ENCODE measurements around the gene IRF6.

The IRF6 gene

DNA sequence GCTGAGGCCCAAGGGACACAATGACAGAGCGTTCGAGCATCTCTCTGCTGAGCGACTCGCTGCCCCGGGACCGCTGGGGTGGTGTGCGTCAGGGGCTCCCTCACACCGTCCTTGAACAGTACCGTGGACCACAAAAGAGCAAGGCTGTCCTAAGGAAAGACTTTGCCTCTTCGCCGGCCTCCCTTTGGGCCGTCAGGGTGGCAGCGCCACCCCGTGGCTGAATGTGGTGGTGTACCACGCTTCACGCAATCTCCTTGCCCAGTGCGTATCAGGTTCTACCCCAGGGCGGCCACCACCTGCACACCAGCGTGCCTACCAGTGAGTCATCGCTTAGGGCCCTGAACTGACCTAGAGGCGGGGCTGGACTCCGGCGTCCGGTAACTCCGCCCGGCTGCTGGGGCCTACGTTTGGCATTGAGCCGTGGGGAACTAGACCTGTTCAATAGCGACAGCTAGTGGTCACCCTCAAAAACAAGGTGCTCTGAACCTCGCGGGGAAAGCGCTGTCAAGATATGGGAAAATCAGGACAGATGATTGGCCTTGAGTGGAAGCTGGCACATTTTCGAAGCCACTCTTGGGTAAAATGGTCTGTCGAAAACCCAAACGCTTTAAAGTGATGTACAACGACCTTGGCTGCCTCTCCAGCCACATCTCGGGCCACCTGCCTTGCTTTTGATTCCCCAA, 58.2 kb downstream of the IRF6 start:
- no peak overlapping the region for H3K4me3 ChIP-seq (ENCODE audit: low read depth, low read length)
- TF ChIP-seq, protein P1, sequence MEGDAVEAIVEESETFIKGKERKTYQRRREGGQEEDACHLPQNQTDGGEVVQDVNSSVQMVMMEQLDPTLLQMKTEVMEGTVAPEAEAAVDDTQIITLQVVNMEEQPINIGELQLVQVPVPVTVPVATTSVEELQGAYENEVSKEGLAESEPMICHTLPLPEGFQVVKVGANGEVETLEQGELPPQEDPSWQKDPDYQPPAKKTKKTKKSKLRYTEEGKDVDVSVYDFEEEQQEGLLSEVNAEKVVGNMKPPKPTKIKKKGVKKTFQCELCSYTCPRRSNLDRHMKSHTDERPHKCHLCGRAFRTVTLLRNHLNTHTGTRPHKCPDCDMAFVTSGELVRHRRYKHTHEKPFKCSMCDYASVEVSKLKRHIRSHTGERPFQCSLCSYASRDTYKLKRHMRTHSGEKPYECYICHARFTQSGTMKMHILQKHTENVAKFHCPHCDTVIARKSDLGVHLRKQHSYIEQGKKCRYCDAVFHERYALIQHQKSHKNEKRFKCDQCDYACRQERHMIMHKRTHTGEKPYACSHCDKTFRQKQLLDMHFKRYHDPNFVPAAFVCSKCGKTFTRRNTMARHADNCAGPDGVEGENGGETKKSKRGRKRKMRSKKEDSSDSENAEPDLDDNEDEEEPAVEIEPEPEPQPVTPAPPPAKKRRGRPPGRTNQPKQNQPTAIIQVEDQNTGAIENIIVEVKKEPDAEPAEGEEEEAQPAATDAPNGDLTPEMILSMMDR (IDR thresholded peaks at IDR 0.05; ENCODE audit: insufficient read depth, low read depth, low read length, missing control alignments) = peak; percentile 83
- DNase-seq (ENCODE audit: low read depth) = peak; percentile 96

DNA sequence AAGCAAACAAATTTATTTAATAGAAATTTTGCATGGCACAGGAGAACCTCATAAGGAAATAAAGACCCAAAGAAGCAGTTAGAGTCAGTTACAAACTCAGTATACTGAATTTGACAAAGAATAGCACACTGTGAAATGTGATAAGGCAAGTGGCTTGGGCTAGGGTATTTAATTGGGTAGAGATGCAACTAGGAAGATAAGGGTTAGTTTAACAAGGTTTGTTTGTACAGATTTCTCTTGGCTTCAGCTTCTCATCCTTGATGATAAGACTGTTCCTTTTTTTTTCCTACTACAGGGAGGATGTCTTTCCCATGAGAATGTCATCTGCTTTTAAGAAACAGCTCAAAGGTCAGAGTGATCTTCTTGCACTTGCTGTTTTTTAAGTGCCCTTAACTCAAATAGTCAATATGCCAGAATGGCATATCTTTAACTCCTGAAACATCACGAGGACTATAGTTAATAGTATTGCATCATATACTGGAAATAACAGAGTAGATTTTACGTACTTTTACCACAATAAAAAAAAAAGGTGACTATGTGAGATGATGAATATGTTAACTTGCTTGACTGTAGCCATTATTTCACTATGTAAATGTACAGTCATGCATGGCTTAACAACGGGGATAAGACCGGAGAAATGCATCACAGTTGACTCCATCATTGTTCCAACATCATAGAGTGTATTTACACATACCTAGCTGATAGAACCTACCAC, 59.3 kb downstream of the IRF6 start:
- TF ChIP-seq, protein P1 (IDR thresholded peaks at IDR 0.05; ENCODE audit: insufficient read depth, low read depth, low read length, missing control alignments) = no peak
- DNase-seq (ENCODE audit: low read depth) = no peak
- no peak overlapping the region for H3K4me3 ChIP-seq (ENCODE audit: low read depth, low read length)

DNA sequence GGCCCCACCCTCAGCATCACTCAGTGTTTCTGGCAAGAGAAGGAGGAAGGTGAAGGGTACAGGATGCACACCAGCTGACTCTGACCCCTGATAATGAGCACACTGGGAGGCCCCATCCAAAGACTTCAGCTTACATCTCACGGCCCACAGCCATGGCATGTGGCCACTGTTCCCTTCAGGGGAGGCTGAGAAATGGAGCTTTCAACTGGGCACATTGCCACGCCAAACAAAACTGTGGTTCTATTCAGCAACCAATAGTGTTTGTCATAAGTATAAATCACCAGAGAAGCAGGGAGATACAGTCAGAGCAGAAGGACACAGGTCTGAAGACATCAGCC, 62.8 kb downstream of the IRF6 start:
- H3K4me3 ChIP-seq (ENCODE audit: low read depth, low read length) = no peak overlapping the region
- no peak for DNase-seq (ENCODE audit: low read depth)
- TF ChIP-seq, protein P1 (IDR thresholded peaks at IDR 0.05; ENCODE audit: insufficient read depth, low read depth, low read length, missing control alignments) = no peak

DNA sequence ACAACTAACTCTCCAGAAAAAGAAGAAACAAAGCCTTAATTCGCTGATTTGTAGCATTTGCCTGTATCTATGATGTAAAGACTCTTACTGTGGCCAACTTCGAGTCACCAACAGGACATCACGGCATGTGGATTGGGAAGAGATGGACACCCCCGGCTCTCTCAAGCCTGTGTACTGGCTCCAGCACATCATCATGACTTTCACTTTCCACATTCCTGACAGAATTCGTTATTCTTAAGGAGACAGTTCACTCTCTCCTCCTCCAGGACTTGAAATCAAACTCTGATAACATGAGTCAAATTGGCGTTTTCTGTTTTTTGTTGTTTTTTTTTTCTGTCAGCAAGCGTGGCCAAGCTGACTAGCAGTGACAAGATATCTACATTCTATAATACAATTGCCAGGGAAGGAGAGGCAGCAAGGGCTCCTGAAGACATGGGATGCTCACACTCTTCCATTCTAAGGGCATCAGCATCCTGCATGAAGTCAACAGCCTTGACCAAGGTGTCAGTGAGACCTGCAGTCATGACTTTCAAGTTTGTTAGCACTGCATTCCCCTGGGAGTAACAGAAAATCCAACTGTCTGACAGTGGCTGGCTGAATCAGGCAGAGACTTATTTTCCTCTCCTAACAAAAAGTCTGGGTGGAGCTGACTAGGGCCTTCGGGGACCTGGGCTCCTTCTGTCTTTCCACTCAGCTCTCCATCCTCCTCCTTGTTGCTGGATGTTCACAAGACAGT, 63.4 kb downstream of the IRF6 start:
- TF ChIP-seq, protein P1 (IDR thresholded peaks at IDR 0.05; ENCODE audit: insufficient read depth, low read depth, low read length, missing control alignments) = no peak
- H3K4me3 ChIP-seq (ENCODE audit: low read depth, low read length) = no peak overlapping the region
- DNase-seq (ENCODE audit: low read depth) = no peak

DNA sequence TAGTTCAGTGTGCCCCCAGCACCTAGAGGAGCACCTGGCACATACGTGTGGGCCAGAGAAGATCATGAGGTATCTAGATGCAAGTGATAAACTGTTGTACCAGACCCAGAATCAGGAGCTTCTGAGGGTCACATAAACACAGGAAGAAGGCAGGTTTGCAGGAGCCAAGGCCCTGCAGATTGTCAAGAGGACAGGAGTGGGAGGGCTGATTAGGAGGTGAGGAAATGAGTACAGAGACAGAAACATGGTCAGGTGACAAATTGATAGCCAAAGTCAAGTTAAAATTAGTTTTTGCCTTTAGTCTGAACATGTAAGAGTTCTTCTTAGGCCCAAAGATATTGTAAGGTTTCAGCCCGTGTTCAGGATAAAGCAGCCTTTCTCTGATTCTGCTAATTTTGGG, 64.1 kb downstream of the IRF6 start:
- no peak overlapping the region for H3K4me3 ChIP-seq (ENCODE audit: low read depth, low read length)
- TF ChIP-seq, protein P1 (IDR thresholded peaks at IDR 0.05; ENCODE audit: insufficient read depth, low read depth, low read length, missing control alignments) = no peak
- DNase-seq (ENCODE audit: low read depth) = no peak

DNA sequence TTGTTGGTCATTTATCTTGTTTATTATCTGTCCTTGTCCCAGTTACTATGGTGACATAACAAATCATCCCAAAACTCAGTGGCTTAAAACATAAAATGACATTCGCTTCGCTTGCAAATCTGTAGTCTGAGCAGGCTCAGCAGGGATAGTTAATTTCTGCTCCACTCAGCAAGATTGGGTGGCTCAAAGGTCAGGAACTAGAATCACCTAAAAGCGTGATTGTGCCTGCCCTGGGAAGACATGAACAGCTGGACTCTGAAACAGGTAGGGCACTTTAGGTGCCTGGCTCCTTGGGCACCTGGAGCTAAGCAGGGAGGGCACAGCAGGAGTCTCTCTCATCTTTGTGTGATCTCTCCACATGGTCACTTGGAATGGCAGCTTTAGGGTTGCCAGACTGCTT, 64.7 kb downstream of the IRF6 start:
- TF ChIP-seq, protein P1 (IDR thresholded peaks at IDR 0.05; ENCODE audit: insufficient read depth, low read depth, low read length, missing control alignments) = no peak
- DNase-seq (ENCODE audit: low read depth) = no peak
- H3K4me3 ChIP-seq (ENCODE audit: low read depth, low read length) = no peak overlapping the region
